ENCODE results near the gene TCF7L2. TPM values are rescaled to one million over a fixed set of nuclear protein-coding genes. Genes with fewer than 3 reads are reported as not detected.
A peak's percentile ranks its signal among the peaks of the same experiment; 100 is the strongest.
"Not testable (repeated sequence)": the region's sequence is repeated elsewhere in the genome, so short reads cannot be mapped to it uniquely, and the experiment has no call there.

The TCF7L2 gene
- total RNA-seq, 2 donors from 2014 or later = 9.1 to 25.7 TPM

GRCh38 chr10:113061557-113061956 is 111.5 kb downstream of the TCF7L2 start:
- Histone ChIP-seq H3K27ac (peak overlapping the region in 2 of 4 donors; percentile 64 to 67), H3K36me3 (replicated peaks in 1 of 2; ENCODE audit: insufficient read depth in 1 of 2, low read depth in 2 of 2) (no peaks in the 10 kb centered on the region), H3K4me3 (no peak overlapping the region), H3K4me1 (peaks cover 57% of the 10 kb centered on the region), H3K9me3 (no peaks in the 10 kb centered on the region), H3K27me3 (no peaks in the 10 kb centered on the region)
- ATAC-seq (no peak), DNase-seq (no peak)
- TF ChIP-seq POLR2A (IDR thresholded peaks at IDR 0.05) = no peak
- TF ChIP-seq CTCF (IDR thresholded peaks at IDR 0.05) = no peak
- WGBS, 2 donors = 49 to 67% methylated on average over 10 of the region's 10 CpGs
- intact Hi-C loops (cut with DNase I) = no loop called here

GRCh38 chr10:113063043-113063967 is 113.3 kb downstream of the TCF7L2 start:
- intact Hi-C loops (cut with DNase I) = no loop called here
- Histone ChIP-seq H3K27me3 (no peaks in the 10 kb centered on the region), H3K27ac (no peak overlapping the region), H3K4me3 (no peak overlapping the region), H3K9me3 (no peaks in the 10 kb centered on the region), H3K36me3 (replicated peaks in 1 of 2; ENCODE audit: insufficient read depth in 1 of 2, low read depth in 2 of 2) (no peaks in the 10 kb centered on the region), H3K4me1 (peaks cover 67% of the 10 kb centered on the region)
- TF ChIP-seq POLR2A (IDR thresholded peaks at IDR 0.05) = no peak
- TF ChIP-seq CTCF (IDR thresholded peaks at IDR 0.05) = no peak
- no peak for ATAC-seq
- no peak for DNase-seq
- 76 to 80% methylated on average over 14 of the region's 14 CpGs for WGBS, 2 donors

- Histone ChIP-seq H3K4me3 (no peak overlapping the region), H3K27ac (no peak overlapping the region), H3K9me3 (no peaks in the 10 kb centered on the region), H3K36me3 (replicated peaks in 1 of 2; ENCODE audit: insufficient read depth in 1 of 2, low read depth in 2 of 2) (no peaks in the 10 kb centered on the region), H3K27me3 (no peaks in the 10 kb centered on the region), H3K4me1 (peaks cover 62% of the 10 kb centered on the region)
- no peak for ATAC-seq
- intact Hi-C loops (cut with DNase I) = no loop called here
- no peak for TF ChIP-seq CTCF (IDR thresholded peaks at IDR 0.05)
- TF ChIP-seq POLR2A (IDR thresholded peaks at IDR 0.05) = no peak
- 80 to 90% methylated on average over 5 of the region's 5 CpGs for WGBS, 2 donors
- no peak for DNase-seq
These were observed 114.0 kb downstream of the TCF7L2 start for GRCh38 chr10:113064039-113064438.

- H3K9me3 ChIP-seq; H3K36me3 ChIP-seq (replicated peaks in 1 of 2; ENCODE audit: insufficient read depth in 1 of 2, low read depth in 2 of 2); H3K27me3 ChIP-seq; H3K27ac ChIP-seq; intact Hi-C loops (cut with DNase I); DNase-seq; ATAC-seq; H3K4me3 ChIP-seq: not testable (repeated sequence)
- H3K4me1 ChIP-seq = peaks cover 47% of the 10 kb centered on the region
- WGBS, 2 donors = 96 to 97% methylated on average over 8 of the region's 8 CpGs
These were observed 116.1 kb downstream of the TCF7L2 start for GRCh38 chr10:113066120-113066519.

GRCh38 chr10:113066561-113067312 is 116.7 kb downstream of the TCF7L2 start:
- DNase-seq (no peak), ATAC-seq (no peak)
- Histone ChIP-seq H3K27ac (peak overlapping the region in 1 of 4 donors; percentile 16), H3K4me1 (peaks cover 47% of the 10 kb centered on the region), H3K36me3 (replicated peaks in 1 of 2; ENCODE audit: insufficient read depth in 1 of 2, low read depth in 2 of 2) (no peaks in the 10 kb centered on the region), H3K27me3 (no peaks in the 10 kb centered on the region), H3K4me3 (no peak overlapping the region), H3K9me3 (no peaks in the 10 kb centered on the region)
- TF ChIP-seq CTCF (IDR thresholded peaks at IDR 0.05) = no peak
- TF ChIP-seq POLR2A (IDR thresholded peaks at IDR 0.05) = no peak
- intact Hi-C loops (cut with DNase I) = no loop called here
- WGBS, 2 donors = 67 to 71% methylated on average over 6 of the region's 6 CpGs

Measured in body of pancreas (tissue), 4 donors.